Brain microvascular endothelial cell (primary cell): Measurements from ENCODE around the gene RAB41.

Experiments used
- DNase-seq: peaks from one replicate; pipeline ENCODE4 v3.0.0-alpha.2; 2020
- H3K27ac ChIP-seq: fragments of 250-450 bp; sonication (Bioruptor Pico); 2 replicates; pipeline ENCODE4 v1.5.1; 2020; ENCODE audit warnings: mild to moderate bottlenecking, moderate library complexity
- H3K27me3 ChIP-seq: fragments of 250-450 bp; sonication (Bioruptor Pico); replicated peaks from 2 replicates; pipeline ENCODE4 v1.5.1; 2020; ENCODE audit warnings: mild to moderate bottlenecking
- H3K36me3 ChIP-seq: fragments of 250-450 bp; sonication (Bioruptor Pico); replicated peaks from 2 replicates; pipeline ENCODE4 v1.5.1; 2020; ENCODE audit warnings: mild to moderate bottlenecking
- H3K4me3 ChIP-seq: 2 replicates; pipeline ENCODE4 v1.5.1; 2011; ENCODE audit warnings: low read depth, mild to moderate bottlenecking, control low read depth, low read length, moderate library complexity
- CTCF ChIP-seq: IDR thresholded peaks from 2 replicates; pipeline ENCODE4 v1.5.1; 2011; ENCODE audit warnings: low read depth, mild to moderate bottlenecking, moderate library complexity, low read length, control low read depth, inconsistent platforms; ENCODE audit errors: missing control alignments
- in situ Hi-C: cut with HindIII; loops from 2 replicates; pipeline ENCODE4 v1.10.0; 2017; ENCODE audit warnings: low sequenced_read_pairs, low pct_ligation_motif_present

RAB41 gene

GRCh38 chrX:70279081-70279480, 2.9 kb upstream of the RAB41 start:
- no peak overlapping the region for H3K4me3 ChIP-seq
- no peak for TF ChIP-seq CTCF
- H3K27ac ChIP-seq: no peak overlapping the region
- no peak for DNase-seq
- H3K36me3 ChIP-seq: no peaks in the 10 kb centered on the region
- in situ Hi-C loops: no loop called here
- H3K27me3 ChIP-seq: no peaks in the 10 kb centered on the region

GRCh38 chrX:70280573-70280972, 1.4 kb upstream of the RAB41 start:
- no peak for DNase-seq
- Histone ChIP-seq H3K36me3 (no peaks in the 10 kb centered on the region), H3K4me3 (no peak overlapping the region), H3K27me3 (no peaks in the 10 kb centered on the region), H3K27ac (no peak overlapping the region)
- in situ Hi-C loops: no loop called here
- no peak for TF ChIP-seq CTCF

- in situ Hi-C loops: no loop called here
- TF ChIP-seq CTCF: no peak
- Histone ChIP-seq H3K27ac (peak overlapping the region; percentile 45), H3K27me3 (no peaks in the 10 kb centered on the region), H3K4me3 (peak overlapping the region; percentile 82), H3K36me3 (peaks cover 4% of the 10 kb centered on the region)
- DNase-seq: peak; percentile 11
Measured at GRCh38 chrX:70289168-70289792, 7.3 kb downstream of the RAB41 start.

- H3K27ac ChIP-seq: peak within 1 kb of the TSS; percentile 45
- no peaks in the 10 kb centered on the region for H3K27me3 ChIP-seq
- peaks cover 4% of the 10 kb centered on the region for H3K36me3 ChIP-seq
- TF ChIP-seq CTCF: no peak
- in situ Hi-C loops: no loop called here
- DNase-seq: peak; percentile 75
- H3K4me3 ChIP-seq: peak within 1 kb of the TSS; percentile 82
Measured at GRCh38 chrX:70289793-70290770, 8.1 kb downstream of the RAB41 start, which contains the start of the genes KIF4A and PDZD11. Gene KIF4A (plus strand): TSS chrX:70290104. CDS start chrX:70290459, 355 bp downstream. Gene PDZD11 (minus strand): TSS chrX:70289927. CDS start chrX:70289341, 586 bp downstream.

- no peak for DNase-seq
- Histone ChIP-seq H3K27me3 (no peaks in the 10 kb centered on the region), H3K36me3 (no peaks in the 10 kb centered on the region), H3K4me3 (no peak overlapping the region), H3K27ac (no peak overlapping the region)
- TF ChIP-seq CTCF: no peak
- in situ Hi-C loops: no loop called here
Measured at GRCh38 chrX:70292788-70293187, 10.8 kb downstream of the RAB41 start.
